Measurements from ENCODE around the gene FBXL12.

- TF ChIP-seq CTCF (conservative IDR thresholded peaks at IDR 0.05; ENCODE audit: low read depth, low read length) (peak; percentile 59), EZH2 (IDR thresholded peaks at IDR 0.05; ENCODE audit: borderline replicate concordance, low read depth, low read length, poor library complexity, severe bottlenecking) (no peak)
These were observed 16.0 kb upstream of the FBXL12 start, which contains the start of gene PIN1 for GRCh38 chr19:9834726-9835506.
